Osteocyte (in vitro differentiated cells): ENCODE measurements around the gene SOAT2. TPM values are rescaled to one million over a fixed set of nuclear protein-coding genes. Genes with fewer than 3 reads are reported as not detected.

Source experiments
- DNase-seq: peaks from one replicate; pipeline ENCODE4 v3.0.0; 2021; ENCODE audit warnings: mixed read lengths; ENCODE audit not compliant: unreplicated experiment; ENCODE audit errors: extremely low spot score
- H3K27ac Mint-ChIP-seq: one replicate; pipeline ENCODE4 v1.8.0; 2021; ENCODE audit warnings: mild to moderate bottlenecking, mixed read lengths; ENCODE audit not compliant: unreplicated experiment
- H3K27me3 Mint-ChIP-seq: one replicate; pipeline ENCODE4 v1.8.0; 2021; ENCODE audit warnings: mixed read lengths; ENCODE audit not compliant: unreplicated experiment
- H3K36me3 Mint-ChIP-seq: one replicate; pipeline ENCODE4 v1.8.0; 2021; ENCODE audit warnings: mixed read lengths; ENCODE audit not compliant: unreplicated experiment
- H3K4me1 Mint-ChIP-seq: one replicate; pipeline ENCODE4 v1.8.0; 2021; ENCODE audit warnings: mixed read lengths; ENCODE audit not compliant: unreplicated experiment
- H3K4me3 Mint-ChIP-seq: one replicate; pipeline ENCODE4 v1.8.0; 2021; ENCODE audit warnings: mild to moderate bottlenecking, moderate library complexity, mixed read lengths; ENCODE audit not compliant: unreplicated experiment
- H3K9me3 Mint-ChIP-seq: one replicate; pipeline ENCODE4 v1.8.0; 2021; ENCODE audit warnings: mixed read lengths; ENCODE audit not compliant: unreplicated experiment
- total RNA-seq: library from RNA; stranded (reverse); gene quantifications from 2 replicates; pipeline ENCODE4 v1.2.1, GENCODE V29; 2021
- TF ChIP-seq, protein P1 (sequence below): fragments of 200-600 bp; sonication (generic); IDR thresholded peaks from 2 replicates; pipeline ENCODE4 v1.5.0; 2021; ENCODE audit warnings: antibody characterized with exemption, mild to moderate bottlenecking, moderate library complexity

Gene SOAT2
- total RNA-seq, 1 donor from 2014 or later, result not detected

DNA sequence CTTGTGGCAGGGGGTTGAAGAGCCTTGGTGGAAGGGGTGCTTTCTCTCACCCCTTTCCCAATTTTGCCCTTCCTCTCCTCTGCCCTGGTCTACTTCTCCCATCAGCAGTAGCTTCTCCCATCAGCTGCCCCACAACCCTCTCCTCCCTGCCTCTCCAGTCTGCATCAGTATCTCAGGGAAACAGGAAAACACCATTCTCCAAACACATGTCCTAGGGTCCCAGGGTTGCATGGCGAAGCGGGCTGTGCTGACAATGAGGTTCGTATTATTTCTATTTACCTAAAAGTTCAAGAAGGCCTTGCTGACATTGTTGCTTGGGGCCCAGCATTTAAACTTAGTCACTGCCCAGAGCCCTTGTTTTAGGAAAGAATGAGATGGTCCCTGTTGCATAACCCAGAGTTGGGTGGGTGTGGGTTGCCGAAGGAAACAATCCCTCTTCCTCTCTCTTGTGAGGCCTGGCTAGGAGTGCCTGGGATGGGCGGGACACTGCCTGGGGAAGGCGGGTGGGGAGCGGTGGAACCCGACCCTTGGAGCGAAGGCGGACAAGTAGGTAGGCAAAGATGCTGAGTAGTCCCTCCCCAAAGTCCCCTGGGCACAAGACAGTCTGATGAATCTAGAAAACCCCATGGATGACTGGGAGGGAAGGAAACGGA, 7.1 kb upstream of the SOAT2 start:
- DNase-seq, result no peak
- H3K36me3 Mint-ChIP-seq, result peaks cover 2% of the 10 kb centered on the region
- peak overlapping the region; percentile 58 for H3K4me3 Mint-ChIP-seq
- TF ChIP-seq, protein P1, sequence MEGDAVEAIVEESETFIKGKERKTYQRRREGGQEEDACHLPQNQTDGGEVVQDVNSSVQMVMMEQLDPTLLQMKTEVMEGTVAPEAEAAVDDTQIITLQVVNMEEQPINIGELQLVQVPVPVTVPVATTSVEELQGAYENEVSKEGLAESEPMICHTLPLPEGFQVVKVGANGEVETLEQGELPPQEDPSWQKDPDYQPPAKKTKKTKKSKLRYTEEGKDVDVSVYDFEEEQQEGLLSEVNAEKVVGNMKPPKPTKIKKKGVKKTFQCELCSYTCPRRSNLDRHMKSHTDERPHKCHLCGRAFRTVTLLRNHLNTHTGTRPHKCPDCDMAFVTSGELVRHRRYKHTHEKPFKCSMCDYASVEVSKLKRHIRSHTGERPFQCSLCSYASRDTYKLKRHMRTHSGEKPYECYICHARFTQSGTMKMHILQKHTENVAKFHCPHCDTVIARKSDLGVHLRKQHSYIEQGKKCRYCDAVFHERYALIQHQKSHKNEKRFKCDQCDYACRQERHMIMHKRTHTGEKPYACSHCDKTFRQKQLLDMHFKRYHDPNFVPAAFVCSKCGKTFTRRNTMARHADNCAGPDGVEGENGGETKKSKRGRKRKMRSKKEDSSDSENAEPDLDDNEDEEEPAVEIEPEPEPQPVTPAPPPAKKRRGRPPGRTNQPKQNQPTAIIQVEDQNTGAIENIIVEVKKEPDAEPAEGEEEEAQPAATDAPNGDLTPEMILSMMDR, result no peak
- H3K27me3 Mint-ChIP-seq, result no peaks in the 10 kb centered on the region
- H3K4me1 Mint-ChIP-seq, result peaks cover 38% of the 10 kb centered on the region
- H3K27ac Mint-ChIP-seq, result peak overlapping the region; percentile 82
- H3K9me3 Mint-ChIP-seq, result no peaks in the 10 kb centered on the region

DNA sequence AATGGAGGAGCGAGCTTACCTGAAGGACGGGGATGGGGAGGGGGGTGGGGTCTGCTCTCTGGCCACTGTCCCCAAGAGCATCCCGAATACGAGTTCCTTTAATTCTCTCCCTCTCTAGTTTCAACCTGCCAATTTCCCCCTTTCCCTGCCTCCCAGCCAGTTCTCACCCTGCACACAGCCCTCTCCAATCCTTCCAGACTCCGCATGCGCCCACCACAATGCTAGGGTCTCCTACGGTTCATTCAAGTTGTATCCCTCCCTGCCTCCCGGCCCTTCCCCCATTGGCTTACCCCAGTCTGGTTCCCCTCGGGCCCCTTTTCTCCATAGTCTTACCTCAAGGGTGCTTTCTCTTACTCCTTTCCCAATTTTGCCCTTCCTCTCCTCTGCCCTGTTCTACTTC, 6.5 kb upstream of the SOAT2 start:
- Mint-ChIP-seq H3K4me1 (peaks cover 35% of the 10 kb centered on the region), H3K36me3 (peaks cover 4% of the 10 kb centered on the region), H3K4me3 (peak overlapping the region; percentile 70), H3K27ac (peak overlapping the region; percentile 82), H3K27me3 (no peaks in the 10 kb centered on the region), H3K9me3 (no peaks in the 10 kb centered on the region)
- DNase-seq, result no peak
- TF ChIP-seq, protein P1, result no peak

DNA sequence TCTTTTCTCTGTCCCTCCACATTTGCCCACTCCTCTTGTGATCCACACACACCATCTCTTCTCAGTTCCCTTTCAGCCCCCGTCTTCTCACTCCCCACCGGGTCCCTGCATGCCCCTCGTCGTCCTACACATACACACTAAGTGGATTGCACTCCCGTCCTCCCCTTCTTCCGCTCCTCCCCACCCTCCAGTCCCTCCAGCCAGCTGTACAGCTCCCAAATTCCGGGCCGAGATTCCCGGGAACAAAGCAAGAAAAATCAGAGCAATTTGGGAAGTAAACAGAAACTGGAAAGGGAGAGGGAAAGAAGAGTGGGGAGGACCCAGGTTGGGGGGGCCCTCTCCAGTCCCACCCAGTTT, 6.1 kb upstream of the SOAT2 start:
- H3K4me1 Mint-ChIP-seq, result peaks cover 35% of the 10 kb centered on the region
- H3K36me3 Mint-ChIP-seq, result peaks cover 4% of the 10 kb centered on the region
- no peak for DNase-seq
- TF ChIP-seq, protein P1, result no peak
- no peaks in the 10 kb centered on the region for H3K9me3 Mint-ChIP-seq
- peak overlapping the region; percentile 82 for H3K27ac Mint-ChIP-seq
- peak overlapping the region; percentile 70 for H3K4me3 Mint-ChIP-seq
- H3K27me3 Mint-ChIP-seq, result no peaks in the 10 kb centered on the region

DNA sequence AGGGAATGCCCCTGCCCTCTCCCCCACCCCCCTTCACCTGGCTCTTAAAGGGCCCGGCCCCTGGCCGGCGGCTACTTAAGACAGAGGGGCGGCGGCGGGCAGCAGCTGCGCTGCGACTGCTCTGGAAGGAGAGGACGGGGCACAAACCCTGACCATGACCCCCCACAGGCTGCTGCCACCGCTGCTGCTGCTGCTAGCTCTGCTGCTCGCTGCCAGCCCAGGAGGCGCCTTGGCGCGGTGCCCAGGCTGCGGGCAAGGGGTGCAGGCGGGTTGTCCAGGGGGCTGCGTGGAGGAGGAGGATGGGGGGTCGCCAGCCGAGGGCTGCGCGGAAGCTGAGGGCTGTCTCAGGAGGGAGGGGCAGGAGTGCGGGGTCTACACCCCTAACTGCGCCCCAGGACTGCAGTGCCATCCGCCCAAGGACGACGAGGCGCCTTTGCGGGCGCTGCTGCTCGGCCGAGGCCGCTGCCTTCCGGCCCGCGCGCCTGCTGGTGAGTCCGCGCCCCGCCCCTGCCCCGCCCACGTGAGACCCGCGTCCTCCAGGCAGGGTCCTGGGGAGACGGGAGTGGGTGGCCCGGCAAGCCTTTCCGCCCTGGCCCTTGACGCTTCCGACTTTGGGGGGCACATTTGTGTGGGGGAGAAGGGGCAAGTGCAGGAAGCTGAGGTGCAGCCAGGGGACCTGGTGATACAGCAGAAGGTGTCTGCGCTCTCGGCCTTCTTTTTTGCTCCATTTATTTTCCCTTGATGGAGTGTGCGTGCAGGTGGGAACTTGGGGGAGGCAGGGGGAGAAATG, 5.5 kb upstream of the SOAT2 start, which contains the start of gene IGFBP6:
Gene IGFBP6 (plus strand): TSS at position 104 of the 790 bp plus-strand sequence. CDS start 51 bp downstream, at position 155.
- DNase-seq, result no peak
- H3K4me1 Mint-ChIP-seq, result peaks cover 35% of the 10 kb centered on the region
- TF ChIP-seq, protein P1, result peak; percentile 6
- no peaks in the 10 kb centered on the region for H3K27me3 Mint-ChIP-seq
- peak within 1 kb of the TSS; percentile 70 for H3K4me3 Mint-ChIP-seq
- no peaks in the 10 kb centered on the region for H3K9me3 Mint-ChIP-seq
- peaks cover 4% of the 10 kb centered on the region for H3K36me3 Mint-ChIP-seq
- peak within 1 kb of the TSS; percentile 95 for H3K27ac Mint-ChIP-seq

DNA sequence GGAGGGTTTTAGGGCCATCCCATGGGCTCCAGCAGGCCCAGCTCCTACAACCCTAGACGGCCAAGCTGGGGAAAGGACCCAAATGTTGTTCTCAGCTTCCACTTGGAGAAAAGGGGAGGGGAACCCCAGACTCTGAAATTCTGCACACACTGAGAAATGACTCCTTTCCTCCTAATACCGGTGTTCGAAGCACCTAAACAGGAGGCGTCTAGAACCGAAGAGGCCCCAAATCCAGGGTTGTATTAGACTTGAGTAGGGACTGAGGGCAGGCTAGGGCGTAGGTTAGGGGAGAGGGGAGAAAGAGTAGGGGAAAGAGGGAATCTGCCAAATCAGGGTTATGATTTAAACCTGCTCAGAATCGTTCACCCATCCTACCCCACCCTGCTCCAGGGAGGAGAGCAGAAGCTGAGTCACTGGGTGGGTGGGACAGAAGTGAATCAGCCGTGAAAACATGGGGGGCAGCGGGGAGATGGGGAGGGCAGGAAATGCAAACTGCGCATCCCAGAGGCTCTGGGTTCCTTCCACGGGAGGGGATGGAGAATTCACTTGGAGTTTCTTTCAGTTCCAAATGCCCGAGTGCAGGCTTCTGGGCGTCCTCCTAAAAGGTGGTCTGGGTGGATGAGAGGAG, 4.8 kb upstream of the SOAT2 start:
- H3K27me3 Mint-ChIP-seq, result no peaks in the 10 kb centered on the region
- no peak for DNase-seq
- peak overlapping the region; percentile 70 for H3K4me3 Mint-ChIP-seq
- peak overlapping the region; percentile 95 for H3K27ac Mint-ChIP-seq
- no peaks in the 10 kb centered on the region for H3K9me3 Mint-ChIP-seq
- H3K36me3 Mint-ChIP-seq, result peaks cover 4% of the 10 kb centered on the region
- TF ChIP-seq, protein P1, result no peak
- H3K4me1 Mint-ChIP-seq, result peaks cover 35% of the 10 kb centered on the region
